Myometrial cell (primary cell): ENCODE results near the gene ZYX. TPM values are rescaled to one million over a fixed set of nuclear protein-coding genes. Genes with fewer than 3 reads are reported as not detected.

Source experiments
- total RNA-seq: library from RNA; depleted of rRNA; stranded (reverse); fragments of >200 nt; gene quantifications from 2 replicates; pipeline ENCODE4 v1.2.3, GENCODE V29; 2015

ZYX gene, protein sequence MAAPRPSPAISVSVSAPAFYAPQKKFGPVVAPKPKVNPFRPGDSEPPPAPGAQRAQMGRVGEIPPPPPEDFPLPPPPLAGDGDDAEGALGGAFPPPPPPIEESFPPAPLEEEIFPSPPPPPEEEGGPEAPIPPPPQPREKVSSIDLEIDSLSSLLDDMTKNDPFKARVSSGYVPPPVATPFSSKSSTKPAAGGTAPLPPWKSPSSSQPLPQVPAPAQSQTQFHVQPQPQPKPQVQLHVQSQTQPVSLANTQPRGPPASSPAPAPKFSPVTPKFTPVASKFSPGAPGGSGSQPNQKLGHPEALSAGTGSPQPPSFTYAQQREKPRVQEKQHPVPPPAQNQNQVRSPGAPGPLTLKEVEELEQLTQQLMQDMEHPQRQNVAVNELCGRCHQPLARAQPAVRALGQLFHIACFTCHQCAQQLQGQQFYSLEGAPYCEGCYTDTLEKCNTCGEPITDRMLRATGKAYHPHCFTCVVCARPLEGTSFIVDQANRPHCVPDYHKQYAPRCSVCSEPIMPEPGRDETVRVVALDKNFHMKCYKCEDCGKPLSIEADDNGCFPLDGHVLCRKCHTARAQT
- total RNA-seq = 201 and 204 TPM in 2 replicates

DNA sequence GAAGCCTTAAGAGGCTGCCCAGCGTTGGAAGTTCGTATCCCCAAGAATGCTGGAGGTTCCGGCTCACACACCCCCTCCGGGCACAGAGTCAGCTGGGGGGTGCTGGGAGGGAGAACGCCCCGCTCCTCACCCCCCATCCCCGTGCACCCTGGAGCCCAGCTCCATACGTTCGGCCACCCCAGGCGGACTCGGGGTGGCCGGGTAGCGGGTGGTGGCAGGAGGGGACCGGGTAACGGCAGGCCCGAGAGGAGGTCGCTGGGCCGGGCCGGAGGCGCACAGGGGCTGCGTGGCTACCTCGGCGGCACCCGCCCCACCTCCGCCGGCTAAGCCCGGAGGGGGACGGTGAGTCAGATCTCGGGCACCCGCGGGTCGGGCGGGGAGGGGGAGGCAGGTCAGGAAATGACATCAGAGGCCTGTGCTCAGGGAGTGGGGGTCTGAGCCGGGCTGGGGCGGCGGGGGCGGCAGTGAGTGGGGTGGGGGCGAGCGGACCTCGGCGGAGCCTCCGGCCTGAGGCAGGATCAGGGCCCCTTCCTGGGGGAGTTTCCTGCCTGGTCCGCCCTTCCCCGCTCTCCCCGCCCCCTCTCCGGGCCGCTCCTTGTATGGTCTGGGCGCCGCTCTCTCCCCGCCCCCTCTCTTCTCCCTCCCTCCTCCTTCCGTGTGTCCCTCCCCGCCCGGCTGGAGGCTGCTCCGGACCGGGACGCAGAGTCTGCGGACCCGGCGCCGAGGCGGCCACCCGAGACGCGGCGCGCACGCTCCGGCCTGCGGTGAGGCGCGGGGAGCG lies at the start of gene ZYX:
TSS of gene ZYX (plus strand) at position 700 of the 781 bp plus-strand sequence. CDS start 227 bp downstream, outside the sequence.

DNA sequence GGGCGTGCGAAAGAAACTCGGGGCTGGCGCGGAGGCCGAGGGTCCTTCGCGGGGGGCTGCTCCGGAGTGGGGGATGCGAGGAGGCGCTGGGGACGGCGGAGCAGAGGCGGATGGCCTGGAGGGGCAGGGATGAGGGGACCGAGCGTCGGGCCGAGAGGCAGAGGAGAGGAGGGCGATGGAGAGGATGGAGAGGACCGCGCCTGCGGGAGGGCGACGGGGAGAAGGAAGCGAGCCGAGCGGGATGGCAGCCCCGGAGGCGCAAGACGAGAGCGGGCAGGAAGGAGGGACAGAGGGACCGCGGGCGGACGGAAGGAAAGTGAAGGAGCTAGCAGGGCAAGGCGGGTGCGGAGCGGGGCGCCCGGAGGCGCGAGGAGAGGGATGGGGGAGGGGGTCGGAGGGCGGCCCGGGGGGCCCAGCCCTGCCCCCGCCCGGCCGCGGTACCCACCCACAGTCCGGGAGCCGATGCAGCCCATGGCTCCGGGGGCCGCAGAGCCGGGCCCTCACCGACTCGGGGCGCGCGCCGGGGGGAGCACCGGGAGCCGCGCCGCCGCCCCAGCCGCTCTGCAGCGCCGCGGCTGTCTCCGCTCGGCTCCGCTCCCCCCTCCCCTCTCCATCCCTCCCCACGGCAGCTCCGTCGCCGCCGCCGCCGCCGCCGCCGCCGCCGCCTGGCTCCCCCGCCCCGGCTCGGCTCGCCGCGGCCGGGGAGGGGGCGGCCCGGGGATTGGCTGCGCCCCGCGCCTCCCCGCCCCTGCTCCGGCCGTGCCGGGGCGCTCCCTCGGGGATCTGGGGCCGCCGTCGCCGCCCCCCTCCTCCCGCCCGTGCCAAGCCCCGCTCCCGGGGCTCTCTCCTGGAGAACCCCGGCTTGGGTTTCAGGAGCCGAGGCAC lies 18.8 kb upstream of the ZYX start, which contains the start of gene FAM131B:
TSS of gene FAM131B (minus strand) at position 583 of the 885 bp plus-strand sequence. CDS start at position 473, 110 bp downstream.

DNA sequence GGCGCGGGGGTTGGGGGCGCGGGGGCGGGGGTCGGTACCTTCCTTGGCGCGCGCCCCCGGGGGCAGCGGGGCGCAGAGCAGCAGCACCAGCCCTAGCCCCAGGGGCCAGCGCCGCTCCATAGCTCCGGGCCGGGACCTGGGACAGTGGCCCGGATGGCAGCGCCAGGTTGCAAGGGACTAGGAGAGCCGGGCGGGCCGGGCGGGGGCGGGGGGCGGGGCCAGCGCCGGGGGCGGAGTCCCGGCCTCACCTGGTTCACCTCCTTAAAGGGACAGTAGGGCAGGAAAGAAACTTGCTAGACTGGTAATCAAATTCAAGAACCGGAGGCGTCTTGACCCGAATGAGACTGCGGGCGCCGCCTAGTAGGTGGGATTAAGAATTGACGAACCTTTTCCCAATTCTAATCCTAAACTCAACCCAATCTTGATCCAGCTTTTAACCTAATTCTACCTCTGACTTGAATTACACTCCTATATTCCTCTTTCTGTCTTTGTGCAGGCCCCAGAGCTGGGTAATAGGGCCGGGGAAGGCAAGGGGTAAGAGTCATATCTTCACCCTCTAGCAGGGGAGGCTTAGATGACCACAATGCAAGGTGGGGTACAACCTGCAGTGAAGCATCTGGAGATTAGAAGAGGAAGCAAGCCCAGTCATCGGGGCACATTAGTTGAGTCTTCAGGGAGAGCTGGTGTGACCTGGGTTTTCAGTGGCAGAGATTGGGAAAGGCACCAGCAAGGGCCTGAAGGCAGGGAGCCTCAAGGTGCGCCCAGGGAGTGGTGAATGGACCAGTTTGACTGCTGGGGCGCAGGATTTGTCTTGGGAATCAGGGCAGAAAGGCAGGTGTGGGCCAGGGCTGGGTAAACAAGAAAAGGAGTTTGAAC lies 27.8 kb downstream of the ZYX start, which contains the start of gene EPHA1:
TSS of gene EPHA1 (minus strand) at position 171 of the 876 bp plus-strand sequence. CDS start at position 120, 51 bp downstream.

Other genes starting within 250 kb of the ZYX start
- not detected in 2 replicates for gene PIP, start 249.3 kb upstream of the ZYX start, total RNA-seq
- not detected in 2 replicates for gene TAS2R39, start 197.9 kb upstream of the ZYX start, total RNA-seq
- not detected in 2 replicates for gene TAS2R40, start 159.3 kb upstream of the ZYX start, total RNA-seq
- 154 and 185 TPM in 2 replicates for gene GSTK1, start 117.9 kb upstream of the ZYX start, total RNA-seq
- not detected in 2 replicates for gene TMEM139, start 96.4 kb upstream of the ZYX start, total RNA-seq
- gene CASP2, start 93.0 kb upstream of the ZYX start, total RNA-seq = 7.2 and 10.1 TPM in 2 replicates
- not detected in 2 replicates for gene CLCN1, start 65.2 kb upstream of the ZYX start, total RNA-seq
- 0.53 and 1.2 TPM in 2 replicates for gene FAM131B, start 18.6 kb upstream of the ZYX start, total RNA-seq
- gene EPHA1, start 27.5 kb downstream of the ZYX start, total RNA-seq = not detected in 2 replicates
- not detected in 2 replicates for gene TAS2R60, start 62.1 kb downstream of the ZYX start, total RNA-seq
- not detected in 2 replicates for gene TAS2R41, start 96.5 kb downstream of the ZYX start, total RNA-seq
- not detected in 2 replicates for gene CTAGE15, start 190.5 kb downstream of the ZYX start, total RNA-seq
- gene TCAF2, start 239.6 kb downstream of the ZYX start, total RNA-seq = 0.89 and 3.2 TPM in 2 replicates